H1 (cell line): Measurements from ENCODE around the gene SMTN. TPM values are rescaled to one million over a fixed set of nuclear protein-coding genes. Genes with fewer than 3 reads are reported as not detected.

Experiments used
- CTCF ChIA-PET: fragments of 300-600 bp; sonication (Branson Sonifier 250); formaldehyde crosslinking; loops from one replicate; lab custom pipeline; 2021; ENCODE audit not compliant: partially characterized antibody; lab: Charles Lee
- POLR2A ChIA-PET: fragments of 300-600 bp; sonication (Branson Sonifier 250); formaldehyde crosslinking; loops from one replicate; lab custom pipeline; 2021; ENCODE audit warnings: inconsistent platforms; ENCODE audit not compliant: partially characterized antibody; lab: Charles Lee
- DNase-seq, 2 experiments: peaks; one replicate each; pipeline versions ENCODE4 v3.0.0 to v3.0.0-alpha.2; 2010 to 2022; ENCODE audit warnings: low spot score in 2 of 2, low read depth in 1 of 2, mixed read lengths in 1 of 2
- FAIRE-seq: peaks from 2 replicates; lab custom pipeline; 2011; peaks lifted over from hg19 to GRCh38; lab: Jason Lieb, UNC
- H2AFZ ChIP-seq: 2 replicates; pipeline ENCODE4 v1.8.1; 2012; ENCODE audit warnings: low read length, inconsistent platforms
- H2AK5ac ChIP-seq: 2 replicates; pipeline ENCODE4 v1.6.1; 2013; ENCODE audit warnings: low read depth, low read length
- H2BK120ac ChIP-seq: replicated peaks from 2 replicates; pipeline ENCODE3; 2013; ENCODE audit warnings: low read depth, low read length, inconsistent platforms
- H2BK12ac ChIP-seq: 2 replicates; pipeline ENCODE4 v1.6.1; 2013; ENCODE audit warnings: low read depth, low read length
- H2BK15ac ChIP-seq: 2 replicates; pipeline ENCODE4 v1.6.1; 2013; ENCODE audit warnings: low read length
- H2BK20ac ChIP-seq: 2 replicates; pipeline ENCODE4 v1.6.1; 2013; ENCODE audit warnings: low read length
- H2BK5ac ChIP-seq: 2 replicates; pipeline ENCODE4 v1.6.1; 2013; ENCODE audit warnings: low read depth, low read length
- H3K14ac ChIP-seq: 2 replicates; pipeline ENCODE4 v1.6.1; 2013; ENCODE audit warnings: inconsistent platforms; ENCODE audit not compliant: insufficient read length
- H3K18ac ChIP-seq: 2 replicates; pipeline ENCODE4 v1.6.1; 2013; ENCODE audit warnings: low read length; ENCODE audit errors: extremely low read depth
- H3K23ac ChIP-seq: 2 replicates; pipeline ENCODE4 v1.6.1; 2013; ENCODE audit warnings: inconsistent platforms; ENCODE audit not compliant: insufficient read length
- H3K23me2 ChIP-seq: 2 replicates; pipeline ENCODE4 v1.6.1; 2013; ENCODE audit warnings: low read depth, low read length
- H3K27ac ChIP-seq: 2 replicates; pipeline ENCODE4 v1.6.1; 2011; ENCODE audit warnings: low read depth, low read length, inconsistent platforms
- H3K27me3 ChIP-seq, 4 experiments: replicated peaks in 1 of 4; 1 replicate in 1 of 4; 2 replicates in 3 of 4; pipeline versions ENCODE4 v1.6.1 to v1.8.1; 2011 to 2013; ENCODE audit warnings: low read length in 3 of 4, mild to moderate bottlenecking in 3 of 4, inconsistent platforms in 2 of 4, mixed read lengths in 2 of 4, moderate library complexity in 1 of 4; ENCODE audit not compliant: control insufficient read depth in 3 of 4, insufficient read depth in 3 of 4; ENCODE audit errors: extremely low read depth in 1 of 4
- H3K36me3 ChIP-seq, 4 experiments: 2 replicates each; pipeline versions ENCODE4 v1.6.1 to v1.8.1; 2011 to 2013; ENCODE audit warnings: mild to moderate bottlenecking in 4 of 4, low read length in 3 of 4, moderate library complexity in 2 of 4, control low read depth in 1 of 4, inconsistent platforms in 1 of 4; ENCODE audit not compliant: insufficient read depth in 4 of 4, control insufficient read depth in 2 of 4
- H3K4ac ChIP-seq: replicated peaks from 2 replicates; pipeline ENCODE3; 2013; ENCODE audit warnings: low read length, low read depth, mixed read lengths, inconsistent platforms; ENCODE audit not compliant: insufficient read length
- H3K4me1 ChIP-seq, 4 experiments: replicated peaks in 1 of 4; 1 replicate in 1 of 4; 2 replicates in 3 of 4; pipeline versions ENCODE4 v1.6.1 to v1.8.1; 2011 to 2013; ENCODE audit warnings: low read length in 3 of 4, inconsistent platforms in 2 of 4, mixed read lengths in 1 of 4; ENCODE audit not compliant: insufficient read depth in 4 of 4, control insufficient read depth in 3 of 4
- H3K4me2 ChIP-seq, 2 experiments: 2 replicates each; pipeline versions ENCODE4 v1.6.1 to v1.8.1; 2011 to 2013; ENCODE audit warnings: low read depth in 2 of 2, low read length in 2 of 2, control low read depth in 1 of 2, inconsistent platforms in 1 of 2, mild to moderate bottlenecking in 1 of 2; ENCODE audit not compliant: insufficient read depth in 1 of 2
- H3K4me3 ChIP-seq, 4 experiments: fragments of 200-600, 300-600 bp in 1 of 4; sonication (generic), shearing (Covaris generic), sonication (Bioruptor Twin) in 1 of 4; 2 replicates each; pipeline versions ENCODE4 v1.5.1 to v1.8.1; 2011 to 2016; ENCODE audit warnings: low read length in 4 of 4, low read depth in 3 of 4, control low read depth in 2 of 4, inconsistent platforms in 2 of 4, mild to moderate bottlenecking in 2 of 4, mixed read lengths in 1 of 4, moderate library complexity in 1 of 4; ENCODE audit not compliant: insufficient read depth in 2 of 4; ENCODE audit errors: extremely low read depth in 1 of 4
- H3K56ac ChIP-seq: replicated peaks from 2 replicates; pipeline ENCODE3; 2013; ENCODE audit warnings: low read depth, mild to moderate bottlenecking, mixed read lengths, low read length, inconsistent platforms; ENCODE audit not compliant: insufficient read length
- H3K79me1 ChIP-seq: 2 replicates; pipeline ENCODE4 v1.6.1; 2013; ENCODE audit warnings: low read depth, low read length, control low read depth
- H3K79me2 ChIP-seq, 2 experiments: 2 replicates each; pipeline versions ENCODE4 v1.6.1 to v1.8.1; 2012 to 2013; ENCODE audit warnings: low read length in 2 of 2, mild to moderate bottlenecking in 2 of 2, inconsistent platforms in 1 of 2; ENCODE audit not compliant: insufficient read depth in 2 of 2, control insufficient read depth in 1 of 2
- H3K9ac ChIP-seq, 4 experiments: replicated peaks in 1 of 4; 1 replicate in 1 of 4; 2 replicates in 3 of 4; pipeline versions ENCODE4 v1.6.1 to v1.8.1; 2011 to 2013; ENCODE audit warnings: low read depth in 3 of 4, low read length in 3 of 4, control low read depth in 2 of 4, mild to moderate bottlenecking in 2 of 4, moderate library complexity in 2 of 4, inconsistent platforms in 1 of 4; ENCODE audit errors: extremely low read depth in 1 of 4
- H3K9me3 ChIP-seq, 2 experiments: 2 replicates each; pipeline versions ENCODE4 v1.6.1 to v1.8.1; 2012 to 2013; ENCODE audit warnings: mild to moderate bottlenecking in 2 of 2, moderate library complexity in 2 of 2, control low read depth in 1 of 2, inconsistent platforms in 1 of 2, low read depth in 1 of 2, low read length in 1 of 2, mixed read lengths in 1 of 2; ENCODE audit not compliant: insufficient read depth in 2 of 2
- H4K20me1 ChIP-seq, 2 experiments: replicated peaks in 1 of 2; 2 replicates each; pipeline versions ENCODE3 to v1.8.1; 2011 to 2013; ENCODE audit warnings: inconsistent platforms in 2 of 2, low read length in 2 of 2, mild to moderate bottlenecking in 1 of 2; ENCODE audit not compliant: insufficient read depth in 2 of 2, control insufficient read depth in 1 of 2
- H4K5ac ChIP-seq: 2 replicates; pipeline ENCODE4 v1.6.1; 2013; ENCODE audit warnings: low read length, low read depth, mixed read lengths, inconsistent platforms; ENCODE audit not compliant: insufficient read length
- H4K8ac ChIP-seq: 2 replicates; pipeline ENCODE4 v1.8.0; 2013; ENCODE audit warnings: mild to moderate bottlenecking, moderate library complexity, low read length, inconsistent platforms; ENCODE audit not compliant: insufficient read depth; ENCODE audit errors: extremely low read depth
- H4K91ac ChIP-seq: replicated peaks from 2 replicates; pipeline ENCODE3; 2013; ENCODE audit warnings: low read length, mixed read lengths, inconsistent platforms; ENCODE audit not compliant: insufficient read length
- BACH1 ChIP-seq: IDR thresholded peaks from 2 replicates; pipeline ENCODE4 v1.6.1; 2012; ENCODE audit warnings: low read length, improper control_type of control experiment
- BRCA1 ChIP-seq: IDR thresholded peaks from 2 replicates; pipeline ENCODE4 v1.6.1; 2012; ENCODE audit warnings: low read depth, low read length, improper control_type of control experiment
- KDM1A ChIP-seq: fragments of 200-600, 300-600 bp; sonication (generic); IDR thresholded peaks from 2 replicates; pipeline ENCODE4 v1.7.1; 2016; ENCODE audit warnings: mild to moderate bottlenecking, low read length, borderline replicate concordance
- RFX5 ChIP-seq: IDR thresholded peaks from 2 replicates; pipeline ENCODE4 v1.6.1; 2011; ENCODE audit warnings: low read depth, low read length, improper control_type of control experiment, borderline replicate concordance
- WGBS, 2 experiments: shearing (Covaris generic) in 1 of 2; methylation state at CpG; one replicate each; pipeline versions ENCODE4 v1.1.6 to v1.1.7; 2013 to 2015; ENCODE audit warnings: low lambda C conversion rate in 2 of 2, mixed read lengths in 2 of 2, inconsistent platforms in 1 of 2, low coverage in 1 of 2, missing lambda C conversion rate in 1 of 2; ENCODE audit not compliant: insufficient replicate concordance in 2 of 2, insufficient coverage in 1 of 2, insufficient read length in 1 of 2; ENCODE audit errors: extremely low coverage in 1 of 2, missing lambda C conversion rate in 1 of 2; 5-methylcytosine and 5-hydroxymethylcytosine counted together
- polyA plus RNA-seq, 7 experiments: library from polyadenylated mRNA; depleted of rRNA in 3 of 7; stranded (reverse) in 5 of 7; unstranded in 2 of 7; fragments of >200 nt in 5 of 7; fragments of 200-250 nt in 2 of 7; gene quantifications; 1 replicate in 5 of 7; 2 replicates in 1 of 7; 4 replicates in 1 of 7; pipeline versions ENCODE4 v1.2.1 to v1.2.3, GENCODE V29; 2011 to 2013; ENCODE audit warnings: missing spikeins in 2 of 7, mixed read lengths in 2 of 7
- total RNA-seq: library from RNA; stranded (reverse); fragmentation: NEBNext Ultra II Directional; extraction: Animal tissue kit (Norgen Biotek cat#: 25700); gene quantifications from 2 replicates; pipeline ENCODE4 v1.2.1, GENCODE V29; 2021

The SMTN gene
- total and polyA plus RNA-seq, 2 of the 8 experiments (the other 6 are each of a cell fraction or from before 2014, with no cell fraction given): 12.3 to 20.8 TPM

DNA sequence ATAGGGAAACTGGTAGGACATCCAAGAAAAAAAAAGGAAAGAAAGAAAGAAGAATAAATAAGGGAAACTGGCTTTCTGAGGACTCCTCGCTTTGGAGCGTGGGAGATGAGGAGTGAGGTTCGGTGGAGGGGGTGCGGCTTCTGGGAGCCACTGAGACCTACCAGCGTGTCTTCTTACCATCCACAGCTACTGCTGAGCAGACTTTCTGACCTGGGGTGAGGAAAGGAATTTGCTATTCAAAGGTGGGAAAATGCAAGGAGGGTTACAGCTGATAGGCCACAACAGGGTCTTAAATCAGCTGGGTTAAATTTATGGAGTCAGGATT is 26.7 kb downstream of the SMTN start:
- Histone ChIP-seq H3K18ac (peak overlapping the region; percentile 38; the same call in 1 of the 2 replicates), H2BK5ac (no peak overlapping the region), H3K4me2 (peak overlapping the region; percentile 66 to 84), H3K56ac (no peak overlapping the region), H3K9me3 (no peaks in the 10 kb centered on the region; a peak in 1 of 4 replicates), H2BK12ac (0 out of 2 replicates have a peak overlapping the region, but pooled peaks have one; percentile 80), H3K4me3 (peak overlapping the region; percentile 9 to 77 (median 68); a peak in 6 of 8 replicates), H3K79me1 (no peaks in the 10 kb centered on the region; the same call in 1 of the 2 replicates), H3K36me3 (no peaks in the 10 kb centered on the region), H4K8ac (no peak overlapping the region), H3K4ac (no peak overlapping the region), H2BK20ac (0 out of 2 replicates have a peak overlapping the region, but pooled peaks have one; percentile 48), H2AK5ac (no peak overlapping the region), H3K9ac (no peak overlapping the region), H2BK15ac (no peak overlapping the region), H4K20me1 (peaks cover 0 to 8% of the 10 kb centered on the region in 2 experiments), H3K14ac (no peak overlapping the region), H4K91ac (no peak overlapping the region), H3K4me1 (peaks cover 0 to 15% (median 11%) of the 10 kb centered on the region in 4 experiments; a peak in 5 of 7 replicates), H2AFZ (no peak overlapping the region), H3K23me2 (peaks cover 8% of the 10 kb centered on the region; the same call in 1 of the 2 replicates), H3K27ac (no peak overlapping the region), H4K5ac (peak overlapping the region; percentile 19), H3K79me2 (no peaks in the 10 kb centered on the region), H3K27me3 (peaks cover 10 to 23% (median 22%) of the 10 kb centered on the region in 4 experiments), H2BK120ac (peak overlapping the region; percentile 90), H3K23ac (no peak overlapping the region)
- FAIRE-seq (no peak), DNase-seq (no peak)
- no peak for TF ChIP-seq BRCA1
- TF ChIP-seq BACH1: no peak
- no peak for TF ChIP-seq KDM1A
- no peak for TF ChIP-seq RFX5
- POLR2A ChIA-PET: interaction anchor here (0.7 to 3.1 kb wide), 8 partner anchors 18 to 235 kb away, joined by 3 to 16 read pairs (median 3); partner anchors contain the start of genes PLA2G3 and RNF185
- CTCF ChIA-PET: interaction anchor here (0.6 to 8.7 kb wide), 19 partner anchors 8 to 297 kb away, joined by 3 to 124 read pairs (median 5); partner anchors contain the start of genes INPP5J, PLA2G3 and SMTN
- 17% methylated on average over 5 of the region's 5 CpGs; no CpG with 5 or more reads in 1 of the 2 experiments for WGBS, 2 experiments
